ENCODE data around the gene SERPINA3. TPM values are rescaled to one million over a fixed set of nuclear protein-coding genes. Genes with fewer than 3 reads are reported as not detected.

SERPINA3 gene
- polyA plus RNA-seq, 1 donor (not counting 4 experiments of a cell fraction or from before 2014, with no cell fraction given), result 0.50 TPM

- H3K36me3 ChIP-seq (ENCODE audit: control insufficient read depth in 2 of 2, extremely low read depth in 1 of 2, insufficient read depth in 2 of 2, low read length in 2 of 2), result no peaks in the 10 kb centered on the region
- no peaks in the 10 kb centered on the region for H3K4me1 ChIP-seq (ENCODE audit: control insufficient read depth, extremely low read depth, insufficient read depth, low read length)
- H3K79me2 ChIP-seq (ENCODE audit: control insufficient read depth, insufficient read depth, low read length), result no peaks in the 10 kb centered on the region
- H3K27me3 ChIP-seq (ENCODE audit: control insufficient read depth, extremely low read depth, insufficient read depth, low read length), result no peaks in the 10 kb centered on the region
- no peak for FAIRE-seq
- no peak overlapping the region for H3K27ac ChIP-seq (ENCODE audit: control insufficient read depth, insufficient read depth, low read length)
- no peak for TF ChIP-seq CTCF (optimal IDR thresholded peaks at IDR 0.05 in 1 of 3, IDR thresholded peaks at IDR 0.05 in 1 of 3, conservative IDR thresholded peaks at IDR 0.05 in 1 of 3; ENCODE audit: extremely low read depth in 1 of 3, insufficient read depth in 2 of 3, low read length in 3 of 3)
- TF ChIP-seq EZH2 (IDR thresholded peaks at IDR 0.05; ENCODE audit: low read length), result no peak
- no peak overlapping the region for H2AFZ ChIP-seq (ENCODE audit: control insufficient read depth, low read length)
- H3K9me1 ChIP-seq (ENCODE audit: control insufficient read depth, extremely low read depth, insufficient read depth, low read length), result no peaks in the 10 kb centered on the region
- DNase-seq (ENCODE audit: low read depth, low spot score), result no peak
- H3K4me3 ChIP-seq (ENCODE audit: control insufficient read depth in 2 of 3, extremely low read depth in 1 of 3, insufficient read depth in 2 of 3, low read depth in 1 of 3, low read length in 3 of 3), result no peak overlapping the region
- no peaks in the 10 kb centered on the region for H3K9me3 ChIP-seq (ENCODE audit: control insufficient read depth, low read depth, low read length)
- dilution Hi-C loops (cut with MboI; ENCODE audit: extremely low pct_ligation_motif_present, low sequenced_read_pairs), result no loop called here
- no peak overlapping the region for H3K4me2 ChIP-seq (ENCODE audit: control insufficient read depth, extremely low read depth, insufficient read depth, low read depth, low read length)
- H4K20me1 ChIP-seq (ENCODE audit: control insufficient read depth, extremely low read depth, insufficient read depth, low read length), result no peaks in the 10 kb centered on the region
- H3K9ac ChIP-seq (ENCODE audit: control insufficient read depth, extremely low read depth, insufficient read depth, low read length), result no peak overlapping the region
Measured at GRCh38 chr14:94569381-94570001, 42.7 kb upstream of the SERPINA3 start.

DNA sequence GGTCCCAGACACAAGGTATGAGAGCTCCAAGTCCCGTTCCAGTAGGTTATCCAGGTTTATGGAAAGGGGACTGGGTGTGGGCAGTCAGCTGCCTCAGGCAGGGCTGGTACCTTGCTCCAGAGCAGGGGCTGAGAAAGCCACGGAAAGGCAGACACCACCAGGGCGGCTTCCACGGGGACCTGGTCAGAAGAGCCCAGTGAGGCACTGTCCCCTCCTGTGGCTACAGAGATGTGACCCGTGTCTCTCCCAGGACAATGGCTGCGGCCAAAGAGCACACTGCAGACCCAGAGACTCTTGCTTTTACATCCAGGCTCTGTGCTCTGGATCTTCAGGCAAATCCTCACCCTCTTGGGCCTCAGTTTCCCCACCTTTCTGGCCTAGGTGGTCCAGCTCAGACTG, 42.2 kb upstream of the SERPINA3 start:
- Histone ChIP-seq H2AFZ (ENCODE audit: control insufficient read depth, low read length) (no peak overlapping the region), H3K36me3 (ENCODE audit: control insufficient read depth in 2 of 2, extremely low read depth in 1 of 2, insufficient read depth in 2 of 2, low read length in 2 of 2) (no peaks in the 10 kb centered on the region), H3K4me3 (ENCODE audit: control insufficient read depth in 2 of 3, extremely low read depth in 1 of 3, insufficient read depth in 2 of 3, low read depth in 1 of 3, low read length in 3 of 3) (no peak overlapping the region), H3K4me1 (ENCODE audit: control insufficient read depth, extremely low read depth, insufficient read depth, low read length) (no peaks in the 10 kb centered on the region), H4K20me1 (ENCODE audit: control insufficient read depth, extremely low read depth, insufficient read depth, low read length) (no peaks in the 10 kb centered on the region), H3K4me2 (ENCODE audit: control insufficient read depth, extremely low read depth, insufficient read depth, low read depth, low read length) (no peak overlapping the region), H3K79me2 (ENCODE audit: control insufficient read depth, insufficient read depth, low read length) (no peaks in the 10 kb centered on the region), H3K27ac (ENCODE audit: control insufficient read depth, insufficient read depth, low read length) (no peak overlapping the region), H3K9me3 (ENCODE audit: control insufficient read depth, low read depth, low read length) (no peaks in the 10 kb centered on the region), H3K27me3 (ENCODE audit: control insufficient read depth, extremely low read depth, insufficient read depth, low read length) (no peaks in the 10 kb centered on the region), H3K9ac (ENCODE audit: control insufficient read depth, extremely low read depth, insufficient read depth, low read length) (no peak overlapping the region), H3K9me1 (ENCODE audit: control insufficient read depth, extremely low read depth, insufficient read depth, low read length) (no peaks in the 10 kb centered on the region)
- no peak for DNase-seq (ENCODE audit: low read depth, low spot score)
- dilution Hi-C loops (cut with MboI; ENCODE audit: extremely low pct_ligation_motif_present, low sequenced_read_pairs), result no loop called here
- TF ChIP-seq EZH2 (IDR thresholded peaks at IDR 0.05; ENCODE audit: low read length) (no peak), CTCF (optimal IDR thresholded peaks at IDR 0.05 in 1 of 3, IDR thresholded peaks at IDR 0.05 in 1 of 3, conservative IDR thresholded peaks at IDR 0.05 in 1 of 3; ENCODE audit: extremely low read depth in 1 of 3, insufficient read depth in 2 of 3, low read length in 3 of 3) (no peak)
- FAIRE-seq, result no peak
